GM10266 (cell line): ENCODE measurements around the gene SLC41A3.

Experiments
- DNase-seq: peaks from one replicate; pipeline ENCODE4 v3.0.0; 2012; ENCODE audit errors: extremely low spot score
- CTCF ChIP-seq: IDR thresholded peaks from 2 replicates; pipeline ENCODE4 v1.5.1; 2012; ENCODE audit warnings: mild to moderate bottlenecking, low read depth; ENCODE audit not compliant: control insufficient read depth, insufficient read depth; ENCODE audit errors: missing control alignments

SLC41A3 gene

GRCh38 chr3:126105691-126106187 lies 21.8 kb upstream of the SLC41A3 start:
- no peak for DNase-seq
- TF ChIP-seq CTCF = no peak

- TF ChIP-seq CTCF = no peak
- DNase-seq = no peak
These were observed 21.1 kb upstream of the SLC41A3 start for GRCh38 chr3:126104742-126105605.

DNA sequence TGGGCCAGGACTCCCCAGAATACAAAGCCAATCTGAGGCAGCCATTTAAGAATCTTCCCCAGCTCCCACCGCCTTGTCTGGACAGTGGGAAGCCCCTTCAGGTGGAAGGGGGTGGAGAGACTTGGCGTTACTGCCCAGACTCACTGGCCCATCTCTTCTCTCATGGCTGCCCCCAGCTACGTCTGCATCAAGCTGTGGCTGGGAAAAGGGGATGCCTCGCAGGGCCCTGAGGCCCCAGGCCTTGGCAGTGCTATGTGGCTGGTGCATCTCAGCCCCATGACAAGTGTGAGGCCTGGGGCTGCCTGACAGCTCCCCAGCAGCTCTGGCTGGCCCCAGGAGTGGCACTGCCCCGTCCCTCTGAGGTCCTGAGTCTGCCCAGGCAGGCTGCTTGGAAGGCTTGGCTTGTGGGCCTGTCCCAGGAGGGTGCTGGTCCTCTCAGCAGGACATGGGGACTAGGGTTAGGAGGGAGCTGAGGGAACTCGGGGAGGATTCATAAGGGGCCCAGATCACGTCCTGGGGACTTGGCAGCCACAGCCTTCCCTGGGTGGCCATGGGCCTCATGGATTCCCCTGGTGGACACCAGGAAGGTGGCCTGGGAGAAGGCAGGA lies 20.2 kb upstream of the SLC41A3 start:
- no peak for TF ChIP-seq CTCF
- DNase-seq = no peak

GRCh38 chr3:126103121-126104027 lies 19.4 kb upstream of the SLC41A3 start:
- DNase-seq = no peak
- peak; percentile 18 for TF ChIP-seq CTCF

DNA sequence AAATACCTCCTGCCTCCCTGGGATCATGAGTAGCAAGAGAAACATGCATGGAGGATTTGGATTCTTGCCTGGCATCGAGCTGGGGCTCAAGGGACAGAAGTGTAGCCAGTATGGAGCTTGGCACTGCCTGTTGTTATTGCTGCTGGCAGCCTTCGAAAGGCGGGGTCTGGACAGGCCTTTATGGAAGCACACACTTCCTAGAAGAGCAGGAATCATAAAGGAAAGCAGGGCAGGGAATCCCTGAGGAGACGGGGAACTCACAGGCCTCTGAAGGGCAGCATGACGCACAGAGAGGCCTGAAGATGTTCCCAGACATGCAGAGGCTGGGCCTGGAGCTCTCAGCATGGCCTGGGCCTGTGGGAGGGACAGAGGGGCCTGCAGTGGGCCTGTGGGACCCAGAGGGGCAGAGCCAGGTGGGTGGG lies 18.6 kb upstream of the SLC41A3 start:
- DNase-seq = no peak

DNA sequence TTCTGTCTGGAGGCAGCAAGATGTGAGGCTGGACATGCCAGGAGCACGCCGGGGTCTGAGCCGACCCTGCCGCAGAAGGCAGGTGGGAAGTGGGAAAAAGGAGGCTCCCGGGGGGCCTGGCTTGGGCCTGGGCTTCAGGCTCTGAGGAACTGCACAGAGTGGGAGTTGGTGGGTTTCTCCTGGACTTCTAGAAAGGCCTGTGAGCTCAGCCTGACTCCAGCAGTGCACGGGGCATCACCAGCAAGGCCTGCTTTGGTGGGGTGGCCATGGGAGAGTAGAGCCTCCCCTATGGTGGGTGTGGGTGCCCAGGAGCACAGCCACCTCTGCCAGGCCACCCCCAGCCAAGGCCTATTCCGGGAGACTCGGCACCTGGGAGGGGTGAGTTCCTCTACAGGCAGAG lies 18.1 kb upstream of the SLC41A3 start:
- TF ChIP-seq CTCF = no peak
- DNase-seq = no peak

More for the DNA sequence above, 18.6 kb upstream of the SLC41A3 start:
- TF ChIP-seq CTCF = no peak

- DNase-seq = no peak
- TF ChIP-seq CTCF = no peak
These were observed 17.6 kb upstream of the SLC41A3 start for GRCh38 chr3:126101521-126101982.
